Stimulated activated CD8-positive, alpha-beta memory T cell treated with anti-CD3 and anti-CD28 coated beads, Interleukin-12 subunit alpha, Interleukin-12 subunit beta, amount 100 ng/mL, for 1 hour (primary cell): ENCODE measurements around the gene PRKCSH.
"Not testable (repeated sequence)": the region's sequence is repeated elsewhere in the genome, so short reads cannot be mapped to it uniquely, and the experiment has no call there.

Source experiments
- DNase-seq: peaks from one replicate; pipeline ENCODE4 v3.0.0-alpha.2; 2020; ENCODE audit warnings: low read depth

The PRKCSH gene

DNA sequence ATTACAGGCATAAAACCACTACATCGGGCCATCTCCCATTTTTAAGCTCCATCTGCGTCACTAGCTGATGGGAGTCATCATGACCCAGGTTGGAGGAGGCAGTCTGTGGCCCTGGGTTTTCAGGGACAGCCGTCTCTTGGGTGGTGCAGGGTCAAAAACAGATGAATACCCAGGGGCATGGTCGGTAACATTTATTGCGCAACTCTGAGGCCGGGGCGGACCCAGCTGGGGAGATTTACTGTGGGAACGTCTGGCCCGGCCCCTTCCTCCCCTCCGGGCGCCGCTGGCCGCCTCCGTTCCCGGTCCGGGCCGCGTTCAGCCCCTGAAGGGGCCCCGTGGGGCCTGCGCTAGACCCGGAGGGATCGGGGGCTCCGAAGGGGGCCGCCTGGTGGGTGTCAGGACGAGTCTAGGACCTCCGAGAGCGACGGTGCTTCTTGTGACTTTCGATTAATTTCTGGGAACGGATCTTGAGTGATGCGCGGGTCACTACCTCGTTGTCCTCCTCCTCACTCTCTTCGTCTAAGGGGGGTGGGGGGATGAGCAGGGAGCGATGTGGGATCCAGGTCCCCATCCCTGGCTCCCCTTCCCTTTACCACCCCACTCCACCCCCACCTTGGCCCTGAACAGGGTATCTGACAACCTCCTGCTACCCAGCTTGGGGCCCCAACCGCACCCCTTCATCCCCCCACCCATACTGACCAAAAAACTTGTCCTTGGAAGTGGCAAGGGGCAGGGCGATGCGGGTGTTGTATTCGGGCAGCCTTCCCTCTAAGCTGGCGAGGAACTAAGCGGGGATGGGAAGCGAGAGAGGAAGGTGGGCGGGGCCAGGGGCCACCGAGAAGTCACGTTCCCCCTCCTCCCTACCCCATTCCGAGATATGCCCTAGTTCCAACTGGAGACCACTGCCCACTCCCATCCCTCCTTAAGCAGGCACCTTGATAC lies 14.7 kb upstream of the PRKCSH start:
- no peak for DNase-seq

GRCh38 chr19:11421371-11422098 lies 13.9 kb upstream of the PRKCSH start:
- DNase-seq: no peak

DNA sequence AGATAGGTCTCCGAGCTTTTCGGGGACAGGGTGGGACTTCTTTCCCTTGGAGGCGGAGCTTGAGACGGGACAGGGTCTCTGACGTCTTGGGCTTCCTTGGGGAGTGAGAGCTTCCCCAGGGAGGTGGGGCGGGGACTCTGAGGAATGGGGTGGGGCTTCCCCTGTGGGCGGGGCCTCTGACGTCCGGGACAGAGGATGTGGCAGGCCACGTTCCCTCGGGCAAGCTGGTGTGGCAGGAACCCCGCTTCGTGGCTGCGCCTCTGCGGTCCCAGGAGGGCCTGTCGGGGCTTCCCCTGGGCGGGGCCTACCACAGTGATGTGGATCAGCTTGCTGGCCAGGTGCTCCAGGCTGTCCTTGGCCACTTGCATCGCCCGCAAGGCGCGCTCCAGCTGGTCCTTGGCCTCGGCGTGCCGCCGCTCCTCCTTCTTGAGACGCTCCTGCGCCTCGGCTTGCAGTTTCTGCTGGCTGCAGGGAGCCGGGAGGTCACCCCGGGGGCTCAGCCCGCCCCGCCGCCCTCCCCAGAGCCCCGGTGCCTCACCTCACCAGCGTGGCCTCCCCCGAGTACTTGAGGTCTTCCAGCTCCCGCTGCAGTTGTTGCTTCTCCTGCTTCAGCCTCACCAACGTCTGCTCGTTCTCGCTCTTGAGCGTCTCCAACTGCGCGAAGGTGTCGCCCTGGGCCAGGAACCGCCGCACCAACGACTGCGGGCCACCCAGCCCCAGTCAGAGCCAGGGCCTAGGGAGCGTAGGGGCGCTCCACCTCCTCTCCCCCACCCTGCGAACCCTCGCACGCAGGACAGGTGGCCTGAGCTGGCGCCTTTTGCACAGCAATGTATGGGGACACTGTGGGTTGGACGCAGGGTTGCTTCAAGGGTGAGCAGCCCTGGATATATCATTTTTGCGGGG lies 13.0 kb upstream of the PRKCSH start:
- DNase-seq: peak; percentile 31

- DNase-seq: no peak
These were observed 12.2 kb upstream of the PRKCSH start for GRCh38 chr19:11423164-11423790.

DNA sequence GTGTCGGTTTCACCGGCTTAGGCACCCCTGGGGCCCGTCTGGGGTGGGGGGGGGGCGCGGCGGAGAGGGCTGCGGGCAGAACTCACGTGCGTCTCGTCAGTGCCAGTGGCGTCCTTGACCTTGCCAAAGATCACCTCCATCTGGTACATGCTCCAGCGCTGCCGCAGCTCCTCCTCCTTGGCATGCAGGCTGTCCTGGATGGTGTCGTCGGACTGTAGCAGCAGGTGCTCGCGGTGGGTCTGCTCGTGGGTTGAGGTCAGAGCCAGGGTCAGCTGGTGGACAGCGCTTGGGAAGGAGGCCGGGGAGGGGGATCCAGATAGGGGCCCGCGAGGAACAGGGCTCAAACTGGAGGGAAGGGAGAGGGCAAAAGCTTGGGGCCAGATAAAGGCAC lies 11.6 kb upstream of the PRKCSH start:
- DNase-seq: no peak

DNA sequence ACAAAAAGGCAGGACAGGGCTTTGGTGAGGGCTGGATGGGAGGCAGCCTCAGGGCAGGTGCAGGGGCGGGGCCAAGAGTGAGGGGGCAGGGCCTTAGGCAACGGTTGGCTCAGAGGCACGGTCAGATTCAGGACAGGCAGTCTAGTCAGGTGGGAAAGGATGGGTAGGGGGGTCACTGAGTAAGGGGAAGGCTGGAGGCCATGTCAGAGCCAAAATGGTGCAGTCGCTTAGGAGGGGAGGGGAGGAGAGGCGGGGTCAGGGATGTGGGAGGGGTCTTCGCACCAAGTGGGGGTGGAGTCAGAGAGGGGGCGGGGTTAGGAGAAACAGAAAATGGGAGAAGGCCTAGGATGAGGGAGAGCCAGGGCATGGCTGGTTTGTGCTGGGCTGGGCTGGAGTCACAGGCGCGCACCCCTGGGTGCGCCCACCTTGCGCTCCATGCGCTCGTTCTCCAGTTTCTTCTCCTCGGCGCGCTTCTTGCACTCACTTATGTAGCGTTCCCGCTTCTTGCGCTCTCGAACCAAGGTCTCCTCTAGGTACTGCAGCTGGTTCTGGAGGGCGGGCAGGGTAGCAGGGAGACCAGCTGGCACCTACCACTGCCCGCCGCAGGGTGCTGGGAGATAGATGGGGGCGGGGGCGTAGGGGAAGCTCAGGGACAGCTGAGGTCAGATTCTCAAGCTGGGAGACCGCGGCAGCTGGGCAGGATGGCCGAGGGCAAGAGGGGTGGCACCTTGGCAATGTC lies 9.5 kb upstream of the PRKCSH start:
- DNase-seq: no peak

GRCh38 chr19:11426656-11427055 lies 8.8 kb upstream of the PRKCSH start:
- no peak for DNase-seq

- not testable (repeated sequence) for DNase-seq
These were observed 1.9 kb upstream of the PRKCSH start for GRCh38 chr19:11433526-11433925.

DNA sequence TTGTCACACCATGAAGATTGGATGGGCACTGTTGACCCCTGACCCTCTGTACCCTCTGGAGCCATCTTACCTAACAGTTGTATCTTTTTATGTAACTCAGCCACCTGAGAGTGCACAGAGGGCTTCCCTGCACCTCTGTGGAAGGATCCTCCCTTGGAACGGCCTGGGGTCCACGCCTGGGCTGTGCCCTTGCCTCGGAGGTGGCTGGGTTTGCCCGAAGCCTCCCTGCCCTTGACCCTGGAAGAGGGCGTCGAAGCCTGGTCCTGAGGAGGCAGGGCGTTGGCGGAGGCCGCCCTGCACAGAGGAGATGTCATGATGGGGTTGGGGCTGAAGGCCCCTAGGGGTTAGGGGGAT lies 755 bp upstream of the PRKCSH start:
- DNase-seq: no peak

- DNase-seq: no peak
These were observed 438 bp downstream of the PRKCSH start for GRCh38 chr19:11435833-11436313.

- DNase-seq: no peak
These were observed 2.5 kb downstream of the PRKCSH start for GRCh38 chr19:11437955-11438354.

DNA sequence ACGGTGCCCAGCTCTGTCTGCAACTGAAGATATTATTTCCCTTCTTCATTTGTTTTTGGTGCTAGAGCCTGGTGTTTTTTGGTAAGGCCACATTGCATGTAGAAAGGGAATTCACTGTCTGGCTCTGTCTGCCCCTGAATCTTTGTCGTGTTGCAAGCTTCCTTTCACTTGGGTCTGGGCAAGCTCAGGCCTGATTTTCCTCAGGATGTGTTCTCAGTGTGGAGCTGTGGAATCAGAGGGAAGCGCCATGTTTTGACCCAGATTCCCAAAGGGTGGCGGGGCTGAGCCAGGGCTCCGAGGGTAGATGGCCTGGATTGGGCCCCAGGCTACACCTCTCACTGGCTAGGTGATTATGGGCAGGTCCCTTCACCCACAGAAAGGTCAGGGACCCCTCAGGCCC lies 8.6 kb downstream of the PRKCSH start:
- DNase-seq: no peak

DNA sequence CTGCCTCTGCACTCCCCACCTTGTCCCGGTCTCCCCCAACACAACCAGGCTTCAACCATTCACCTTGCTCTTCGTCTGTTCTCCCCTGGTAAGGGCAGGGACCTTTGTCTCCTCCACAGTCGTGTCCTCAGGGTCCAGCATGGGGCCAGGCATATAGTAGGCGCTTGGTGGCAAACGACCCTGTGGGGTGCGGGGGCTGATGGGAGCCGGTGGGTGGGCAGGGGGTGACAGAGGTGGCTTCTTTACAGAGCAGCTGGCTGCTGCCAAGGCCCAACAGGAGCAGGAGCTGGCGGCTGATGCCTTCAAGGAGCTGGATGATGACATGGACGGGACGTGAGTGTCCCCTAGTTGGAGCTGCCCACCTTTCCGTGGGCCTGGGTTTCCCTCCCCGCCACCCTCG lies 9.7 kb downstream of the PRKCSH start:
- no peak for DNase-seq

GRCh38 chr19:11446271-11446651 lies 10.8 kb downstream of the PRKCSH start:
- DNase-seq: no peak

DNA sequence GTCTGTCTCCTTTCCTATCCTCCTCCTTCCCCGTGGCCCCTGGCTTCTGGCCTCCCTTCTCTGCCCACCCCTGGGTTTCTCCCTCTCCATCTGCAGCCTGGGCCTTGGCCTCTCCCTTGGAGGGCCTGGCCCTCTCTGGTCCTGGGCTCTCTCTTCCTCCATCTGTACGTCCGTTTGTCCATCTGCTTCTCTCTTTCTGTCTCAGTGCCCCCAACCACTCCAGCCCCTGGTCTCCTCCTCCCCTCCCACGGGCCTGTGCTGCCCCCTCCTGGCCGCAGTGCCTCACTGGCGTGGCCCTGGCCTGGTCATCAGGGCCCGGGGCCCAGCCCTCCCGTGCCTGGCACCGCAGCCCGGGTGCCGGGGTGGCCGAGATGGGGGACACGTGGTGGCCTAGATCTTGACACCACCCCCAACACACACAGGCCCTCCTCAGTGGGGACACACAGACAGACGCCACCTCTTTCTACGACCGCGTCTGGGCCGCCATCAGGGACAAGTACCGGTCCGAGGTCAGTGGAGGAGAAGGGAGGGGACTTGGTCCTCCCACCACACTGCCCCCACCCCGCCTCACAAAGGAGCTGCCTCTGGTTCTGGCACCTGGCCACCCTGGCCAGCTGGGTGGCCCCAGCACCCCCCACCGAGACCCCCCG lies 11.3 kb downstream of the PRKCSH start:
- DNase-seq: peak; percentile 23

- no peak for DNase-seq
These were observed 12.2 kb downstream of the PRKCSH start for GRCh38 chr19:11447347-11448262.

DNA sequence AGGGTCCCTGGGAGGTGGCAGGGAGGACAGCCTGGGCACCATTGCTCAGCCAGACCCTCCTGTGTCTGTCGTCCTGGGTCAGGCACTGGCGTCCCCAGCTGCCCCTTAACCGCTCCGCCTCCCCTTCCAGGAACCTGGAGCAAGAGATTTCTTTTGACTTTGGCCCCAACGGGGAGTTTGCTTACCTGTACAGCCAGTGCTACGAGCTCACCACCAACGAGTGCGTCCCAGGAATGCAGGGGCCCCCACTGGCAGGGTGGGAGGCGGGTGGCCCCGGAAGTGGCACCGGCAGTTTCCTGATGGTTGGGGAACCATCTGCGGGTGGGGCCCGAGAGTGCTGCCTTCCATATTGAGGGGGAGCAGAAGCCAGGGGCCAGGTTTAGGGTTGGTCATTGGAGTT lies 13.0 kb downstream of the PRKCSH start:
- no peak for DNase-seq

GRCh38 chr19:11448923-11449554 lies 13.6 kb downstream of the PRKCSH start:
- DNase-seq: no peak
